CD4-positive, alpha-beta T cell treated with Interleukin-1 beta for 1 hour (primary cell): Measurements from ENCODE around the gene CCDC71.

Experiments used
- DNase-seq, 2 donors: peaks; one replicate each; pipeline ENCODE4 v3.0.0-alpha.2; 2020 to 2022

Gene CCDC71

DNA sequence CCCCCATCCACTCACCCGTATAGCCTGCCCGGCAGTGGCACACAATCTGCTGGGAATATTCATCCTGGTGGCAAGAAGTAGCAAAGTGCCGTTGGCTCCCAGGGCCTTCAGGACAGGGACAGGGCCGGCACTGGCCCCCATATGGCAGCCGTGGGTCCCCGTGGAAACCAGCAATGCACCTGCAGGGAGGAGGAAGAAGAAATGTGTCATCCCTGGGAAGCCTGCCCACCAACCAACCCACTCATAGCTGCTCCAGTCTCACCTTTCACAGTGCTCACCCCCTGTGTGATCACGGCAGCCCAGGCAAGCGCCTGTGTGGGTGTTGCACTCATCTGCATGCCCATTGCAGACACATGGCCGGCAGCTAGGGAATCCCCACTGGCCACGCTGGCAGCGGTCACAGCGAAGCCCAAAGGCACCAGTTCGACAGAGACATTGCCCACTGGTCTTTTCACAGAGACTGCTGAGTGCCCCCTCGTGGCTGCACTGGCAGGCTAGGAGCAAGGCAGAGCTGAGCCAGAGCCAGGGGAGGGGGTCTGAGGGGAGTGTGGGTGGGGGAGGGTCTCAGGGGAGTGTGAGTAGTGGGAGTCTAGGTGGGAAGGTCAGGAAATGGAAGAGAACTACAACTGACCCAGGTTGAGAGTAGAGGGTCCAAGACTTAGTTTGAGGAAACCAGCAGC, 41.0 kb downstream of the CCDC71 start:
- no peak for DNase-seq

DNA sequence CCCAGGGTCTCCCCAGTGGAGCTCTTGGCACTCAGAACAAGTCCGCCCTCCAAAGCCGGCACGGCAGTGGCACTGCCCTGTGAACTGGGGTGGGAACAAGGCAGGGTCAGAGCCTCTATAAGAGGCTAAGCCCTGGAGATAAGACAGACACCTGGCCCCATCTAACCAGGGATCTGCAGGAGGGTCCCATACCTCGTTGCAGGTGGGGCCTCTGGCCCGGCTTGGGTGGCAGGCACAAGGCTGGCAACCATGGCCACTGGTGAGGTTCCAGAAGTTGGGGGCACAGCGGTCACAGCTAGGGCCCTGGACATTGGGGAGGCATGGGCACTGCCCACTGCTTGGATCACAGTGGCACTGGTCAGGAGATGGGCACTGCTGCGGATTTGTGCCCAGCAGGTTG, 41.9 kb downstream of the CCDC71 start:
- DNase-seq: no peak

DNA sequence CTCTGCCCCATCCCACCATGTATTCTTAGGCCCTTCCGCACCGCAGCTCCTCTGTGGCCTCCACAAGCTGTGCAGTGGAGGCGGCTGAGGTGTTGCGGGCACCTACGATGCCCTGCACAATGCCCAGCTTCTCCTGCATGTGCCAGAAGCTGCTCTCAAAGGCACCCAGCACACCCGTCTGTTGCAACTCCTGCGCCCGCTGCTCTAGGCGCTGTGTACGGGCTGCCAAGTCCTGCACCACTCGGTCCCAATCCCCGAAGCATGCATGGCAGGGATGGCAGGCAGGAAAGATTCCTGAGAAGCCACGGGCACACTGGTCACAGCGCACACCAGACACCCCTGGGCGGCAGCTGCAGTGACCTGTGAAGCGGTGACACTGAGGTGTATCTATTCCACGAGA, 42.4 kb downstream of the CCDC71 start:
- no peak for DNase-seq

DNA sequence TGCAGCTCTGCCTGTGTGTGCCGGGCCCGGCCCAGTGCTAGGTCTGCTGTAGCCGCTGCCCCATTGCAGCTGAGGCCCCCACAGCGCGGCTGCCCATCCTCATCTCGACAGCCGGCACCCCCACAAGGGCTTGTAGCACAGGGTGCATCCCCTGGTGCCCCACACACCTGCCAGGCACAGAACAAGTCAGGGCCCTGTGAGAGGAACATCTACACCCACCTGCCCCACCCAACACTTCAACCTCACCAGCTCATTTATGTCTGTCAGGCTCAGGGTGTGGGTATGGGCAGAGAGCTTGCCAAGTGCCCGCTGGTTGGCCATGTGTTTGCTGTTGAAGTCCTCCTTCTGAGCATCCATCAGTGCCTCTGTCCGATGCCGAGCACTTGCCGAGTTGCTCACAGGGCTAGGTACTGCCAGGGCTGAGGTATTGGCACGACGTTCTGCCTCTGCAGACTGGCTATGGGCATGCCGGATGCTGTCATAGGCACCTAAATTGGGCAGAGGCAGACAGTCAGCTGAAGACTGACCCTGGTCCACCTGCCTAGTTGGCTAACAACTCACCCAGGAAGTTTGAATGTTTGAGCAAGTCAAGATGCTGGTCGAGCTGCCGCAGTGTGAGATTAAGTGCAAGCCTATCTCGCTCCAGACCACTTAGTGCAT, 43.1 kb downstream of the CCDC71 start:
- DNase-seq: no peak

DNA sequence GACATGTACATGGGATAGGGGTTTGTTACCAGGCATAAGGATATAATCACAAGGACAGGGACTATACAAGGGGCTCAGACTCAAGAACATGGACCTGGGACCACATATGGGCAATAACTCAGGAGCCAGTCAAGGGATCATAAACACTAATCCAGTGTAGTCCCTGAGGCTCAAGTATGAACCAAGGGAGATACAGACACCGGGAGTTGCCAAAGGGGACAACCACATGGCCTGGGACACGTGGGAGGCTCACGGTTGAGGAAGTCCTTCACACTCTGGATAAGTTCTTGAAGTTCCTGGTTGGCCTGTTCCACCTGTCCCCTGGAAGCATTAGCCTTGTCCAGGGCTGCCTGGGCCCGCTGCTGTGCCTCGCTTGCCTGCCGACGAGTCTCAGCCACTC, 43.7 kb downstream of the CCDC71 start:
- no peak for DNase-seq

DNA sequence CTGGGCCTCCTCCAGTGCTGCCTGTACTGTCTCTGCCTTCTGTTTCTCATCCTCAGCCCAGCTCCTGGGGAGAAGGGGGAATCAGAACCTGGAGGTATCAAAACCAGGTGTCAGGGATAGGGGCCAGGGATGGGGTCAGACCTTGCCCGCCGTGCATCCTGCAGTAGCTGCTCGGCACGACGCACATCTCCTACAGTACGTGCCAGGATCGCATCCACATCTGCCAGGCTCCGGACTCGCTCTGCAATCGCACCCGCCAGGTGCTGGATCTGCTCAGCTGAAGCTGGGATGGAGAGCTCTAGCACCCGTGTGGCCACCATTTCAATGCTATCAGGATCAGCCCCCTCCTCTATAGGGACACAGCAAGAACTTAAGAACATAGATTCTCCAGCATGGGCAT, 44.1 kb downstream of the CCDC71 start:
- no peak for DNase-seq

DNA sequence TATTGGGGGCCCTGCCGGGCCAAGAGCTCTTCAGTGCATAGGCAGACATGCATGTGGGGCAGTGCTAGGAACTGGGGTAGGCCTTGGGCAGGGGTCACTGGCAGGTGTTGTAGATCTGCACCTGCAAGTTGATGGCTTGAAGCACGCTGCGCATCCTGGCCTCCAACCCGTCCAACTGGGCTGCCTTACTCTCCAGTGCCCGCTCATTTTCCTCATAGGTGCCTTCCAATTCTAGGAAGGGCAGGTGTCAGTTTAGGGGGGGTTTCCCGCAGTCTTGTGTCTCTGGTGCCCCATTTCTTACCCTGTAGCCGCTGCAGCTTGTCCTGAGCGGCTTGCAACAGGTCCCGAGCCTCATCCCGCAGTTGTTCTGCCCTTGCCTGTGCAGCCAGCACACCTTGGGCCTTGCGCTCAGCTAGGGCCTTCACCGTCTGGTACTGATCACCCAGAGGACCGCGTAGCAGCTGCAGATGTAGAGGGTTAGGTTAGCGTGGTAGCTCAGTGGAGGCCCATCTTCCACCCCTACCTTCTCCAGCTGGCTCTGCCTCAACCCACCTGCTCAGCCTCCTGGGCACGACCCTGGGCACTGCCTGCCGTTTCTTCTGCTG, 44.9 kb downstream of the CCDC71 start:
- no peak for DNase-seq

DNA sequence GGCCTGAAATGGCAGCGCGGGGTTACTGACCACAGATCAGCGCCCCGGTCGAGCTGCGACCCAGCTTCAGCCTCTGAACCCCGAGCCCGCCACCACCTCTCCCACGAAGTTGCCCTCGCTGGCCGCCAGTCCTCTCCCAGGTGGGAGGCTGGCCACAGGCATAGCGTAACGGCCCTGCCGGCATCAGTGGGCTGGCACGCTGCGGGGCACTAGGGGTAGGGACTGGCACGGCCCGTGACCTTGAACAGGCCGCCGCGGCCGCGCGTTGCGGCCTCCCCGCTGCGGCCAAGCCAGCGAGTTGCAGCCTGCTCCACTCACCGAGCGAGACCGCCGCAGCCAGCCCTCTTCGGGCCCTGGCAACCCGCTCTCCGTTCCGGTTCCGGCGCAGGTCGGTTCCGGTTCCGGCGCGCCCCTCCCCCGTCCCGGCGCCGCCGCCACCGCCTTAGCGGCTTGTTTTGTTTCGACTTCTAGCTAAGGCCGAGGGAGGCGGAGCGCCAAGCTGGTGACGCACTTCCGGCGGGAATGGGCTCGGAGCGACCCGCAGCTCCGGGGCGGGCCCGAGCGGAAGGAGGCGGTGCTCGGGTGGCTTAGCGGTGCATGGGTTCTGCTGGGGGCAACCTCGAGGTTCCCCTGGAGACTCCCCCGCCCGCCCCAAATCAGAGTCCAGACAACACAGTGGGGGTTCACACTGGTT, 45.5 kb downstream of the CCDC71 start, which contains the start of gene USP19:
USP19 (minus strand) TSS at position 386 of the 694 bp plus-strand sequence. CDS start 1,678 bp downstream, outside the sequence.
- peak; percentile 96 for DNase-seq

DNA sequence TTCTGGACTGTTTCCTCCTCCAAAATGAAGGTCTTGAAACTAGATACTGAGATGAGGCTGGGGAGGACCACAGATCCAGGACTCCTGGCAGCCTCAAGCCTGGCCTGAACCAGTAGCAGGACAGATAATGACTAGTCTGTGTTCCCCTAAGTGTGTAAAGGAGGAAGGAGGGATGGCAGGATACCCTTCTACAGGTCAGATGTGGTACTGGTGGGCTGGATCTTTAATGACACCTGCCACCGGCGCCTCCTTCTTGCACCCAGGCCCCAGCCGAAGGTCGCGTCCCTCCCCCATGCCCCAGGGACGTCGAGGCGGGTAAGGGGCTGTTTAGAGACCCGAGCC, 46.1 kb downstream of the CCDC71 start:
- peak in 1 of 2 donors; percentile 16 for DNase-seq

DNA sequence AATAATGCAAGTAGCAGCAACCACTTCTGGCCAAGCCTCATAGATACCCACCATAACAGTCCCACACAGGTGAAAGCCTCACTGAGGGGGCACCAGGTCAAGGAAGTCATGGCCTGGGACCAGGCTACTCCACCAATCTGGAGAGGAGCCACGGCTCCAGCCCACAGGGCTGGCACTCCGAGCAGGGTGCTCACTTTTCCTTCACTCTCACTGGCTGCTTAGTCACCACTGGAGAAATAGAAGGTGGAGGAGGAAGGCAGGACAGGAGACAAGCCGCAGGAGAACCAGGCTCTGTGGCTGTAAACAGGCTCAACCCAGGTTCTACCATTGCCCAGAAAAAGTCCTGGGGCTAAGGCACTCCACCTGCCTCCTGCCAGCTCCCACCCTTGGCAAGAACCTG, 46.7 kb downstream of the CCDC71 start:
- no peak for DNase-seq

DNA sequence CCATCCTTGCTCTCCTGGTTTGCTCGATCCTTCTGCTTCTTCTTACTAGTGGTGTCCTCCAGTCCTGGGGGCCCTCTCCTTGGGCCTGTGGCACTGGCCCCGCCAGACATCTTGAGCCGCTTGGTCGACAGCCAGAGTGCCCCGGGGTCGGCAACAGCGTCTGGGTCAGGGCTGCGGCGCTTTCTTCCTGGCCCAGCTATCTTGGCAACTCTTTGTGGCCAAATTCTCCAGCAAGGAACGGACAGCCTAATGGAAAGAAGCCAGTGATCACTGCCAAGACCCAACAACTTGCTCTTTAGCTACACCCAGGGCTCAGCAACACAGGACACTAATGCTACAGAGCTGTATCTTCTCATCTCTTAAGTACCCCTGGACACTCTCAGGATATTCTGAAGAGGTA, 47.1 kb downstream of the CCDC71 start:
- DNase-seq: no peak
